MM.1S (cell line): ENCODE results near the gene NUDC.
A peak's percentile ranks its signal among the peaks of the same experiment; 100 is the strongest.
"Not testable (repeated sequence)": the region's sequence is repeated elsewhere in the genome, so short reads cannot be mapped to it uniquely, and the experiment has no call there.

Experiments used
- DNase-seq: peaks from one replicate; pipeline ENCODE4 v3.0.0-alpha.2; 2015
- H2AFZ ChIP-seq: fragments of 300-600 bp; sonication (generic); 2 replicates; pipeline ENCODE4 v1.6.0; 2016; ENCODE audit warnings: antibody characterized with exemption, low read length
- H3F3A ChIP-seq: fragments of 300-600 bp; sonication (generic); 2 replicates; pipeline ENCODE4 v1.6.1; 2016; ENCODE audit warnings: mild to moderate bottlenecking, antibody characterized with exemption, low read length, moderate library complexity, mixed read lengths; ENCODE audit not compliant: insufficient read depth
- H3K27ac ChIP-seq: fragments of 300-600 bp; sonication (generic); 2 replicates; pipeline ENCODE4 v1.5.1; 2016; ENCODE audit warnings: mild to moderate bottlenecking, low read length
- H3K27me3 ChIP-seq: fragments of 300-600 bp; sonication (generic); replicated peaks from 2 replicates; pipeline ENCODE4 v1.6.0; 2016; ENCODE audit warnings: low read length; ENCODE audit not compliant: insufficient read depth
- H3K36me3 ChIP-seq: fragments of 300-600 bp; sonication (generic); replicated peaks from 2 replicates; pipeline ENCODE4 v1.6.1; 2016; ENCODE audit warnings: mild to moderate bottlenecking, low read length, mixed read lengths; ENCODE audit not compliant: insufficient read depth
- H3K4me1 ChIP-seq: fragments of 300-600 bp; sonication (generic); 2 replicates; pipeline ENCODE4 v1.6.1; 2016; ENCODE audit warnings: low read length, mixed read lengths
- H3K4me2 ChIP-seq: fragments of 300-600 bp; sonication (generic); 2 replicates; pipeline ENCODE4 v1.6.0; 2016; ENCODE audit warnings: low read depth, low read length
- H3K4me3 ChIP-seq: fragments of 300-600 bp; sonication (generic); 2 replicates; pipeline ENCODE4 v1.5.1; 2016; ENCODE audit warnings: low read length, mixed read lengths
- H3K79me2 ChIP-seq: fragments of 300-600 bp; sonication (generic); 2 replicates; pipeline ENCODE4 v1.6.1; 2016; ENCODE audit warnings: mixed run types, low read length, mixed read lengths
- H3K9ac ChIP-seq: fragments of 300-600 bp; sonication (generic); 2 replicates; pipeline ENCODE4 v1.6.1; 2016; ENCODE audit warnings: low read length, mixed read lengths
- H3K9me2 ChIP-seq: fragments of 300-600 bp; sonication (generic); replicated peaks from 2 replicates; pipeline ENCODE4 v1.6.1; 2016; ENCODE audit warnings: mild to moderate bottlenecking, low read length, mixed read lengths; ENCODE audit not compliant: insufficient read depth
- H3K9me3 ChIP-seq: fragments of 300-600 bp; sonication (generic); replicated peaks from 2 replicates; pipeline ENCODE4 v1.6.1; 2016; ENCODE audit warnings: mild to moderate bottlenecking, low read length, mixed read lengths; ENCODE audit not compliant: insufficient read depth
- H4K20me1 ChIP-seq: fragments of 300-600 bp; sonication (generic); 2 replicates; pipeline ENCODE4 v1.6.1; 2016; ENCODE audit warnings: mild to moderate bottlenecking, low read length, moderate library complexity, mixed read lengths; ENCODE audit not compliant: insufficient read depth
- EZH2 ChIP-seq: fragments of 300-600 bp; sonication (generic); optimal IDR thresholded peaks from 2 replicates; pipeline ENCODE3; 2017; ENCODE audit warnings: low read depth, mild to moderate bottlenecking, antibody characterized with exemption, low read length, mixed read lengths
- EZH2phosphoT487 ChIP-seq: fragments of 300-600 bp; sonication (generic); IDR thresholded peaks from 2 replicates; pipeline ENCODE4 v1.6.1; 2018; ENCODE audit warnings: antibody characterized with exemption, low read length
- TF ChIP-seq, protein P1 (sequence below): fragments of 300-600 bp; sonication (generic); IDR thresholded peaks from 2 replicates; pipeline ENCODE4 v1.5.1; 2016; ENCODE audit warnings: antibody characterized with exemption, low read length, mixed read lengths

NUDC gene

GRCh38 chr1:26921540-26922430, at the start of gene NUDC:
Gene NUDC (plus strand): TSS chr1:26921743. CDS start chr1:26921849, 106 bp downstream.
- Histone ChIP-seq H4K20me1 (no peaks in the 10 kb centered on the region), H3K27me3 (no peaks in the 10 kb centered on the region), H3K9me2 (no peaks in the 10 kb centered on the region), H2AFZ (peak within 1 kb of the TSS; percentile 86), H3K4me3 (peak within 1 kb of the TSS; percentile 87), H3K9me3 (no peaks in the 10 kb centered on the region), H3K27ac (peak within 1 kb of the TSS; percentile 39; the same call in 1 of the 2 replicates), H3K36me3 (0 out of 2 replicates have a peak, but pooled peaks cover 4% of the 10 kb centered on the region), H3K4me1 (peaks cover 15% of the 10 kb centered on the region), H3K79me2 (peaks cover 42% of the 10 kb centered on the region), H3K9ac (peak within 1 kb of the TSS; percentile 88), H3F3A (no peaks in the 10 kb centered on the region), H3K4me2 (peak within 1 kb of the TSS; percentile 91)
- TF ChIP-seq EZH2, result no peak
- TF ChIP-seq EZH2phosphoT487, result no peak
- TF ChIP-seq, protein P1, sequence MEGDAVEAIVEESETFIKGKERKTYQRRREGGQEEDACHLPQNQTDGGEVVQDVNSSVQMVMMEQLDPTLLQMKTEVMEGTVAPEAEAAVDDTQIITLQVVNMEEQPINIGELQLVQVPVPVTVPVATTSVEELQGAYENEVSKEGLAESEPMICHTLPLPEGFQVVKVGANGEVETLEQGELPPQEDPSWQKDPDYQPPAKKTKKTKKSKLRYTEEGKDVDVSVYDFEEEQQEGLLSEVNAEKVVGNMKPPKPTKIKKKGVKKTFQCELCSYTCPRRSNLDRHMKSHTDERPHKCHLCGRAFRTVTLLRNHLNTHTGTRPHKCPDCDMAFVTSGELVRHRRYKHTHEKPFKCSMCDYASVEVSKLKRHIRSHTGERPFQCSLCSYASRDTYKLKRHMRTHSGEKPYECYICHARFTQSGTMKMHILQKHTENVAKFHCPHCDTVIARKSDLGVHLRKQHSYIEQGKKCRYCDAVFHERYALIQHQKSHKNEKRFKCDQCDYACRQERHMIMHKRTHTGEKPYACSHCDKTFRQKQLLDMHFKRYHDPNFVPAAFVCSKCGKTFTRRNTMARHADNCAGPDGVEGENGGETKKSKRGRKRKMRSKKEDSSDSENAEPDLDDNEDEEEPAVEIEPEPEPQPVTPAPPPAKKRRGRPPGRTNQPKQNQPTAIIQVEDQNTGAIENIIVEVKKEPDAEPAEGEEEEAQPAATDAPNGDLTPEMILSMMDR, result no peak
- DNase-seq, result peak; percentile 99

DNA sequence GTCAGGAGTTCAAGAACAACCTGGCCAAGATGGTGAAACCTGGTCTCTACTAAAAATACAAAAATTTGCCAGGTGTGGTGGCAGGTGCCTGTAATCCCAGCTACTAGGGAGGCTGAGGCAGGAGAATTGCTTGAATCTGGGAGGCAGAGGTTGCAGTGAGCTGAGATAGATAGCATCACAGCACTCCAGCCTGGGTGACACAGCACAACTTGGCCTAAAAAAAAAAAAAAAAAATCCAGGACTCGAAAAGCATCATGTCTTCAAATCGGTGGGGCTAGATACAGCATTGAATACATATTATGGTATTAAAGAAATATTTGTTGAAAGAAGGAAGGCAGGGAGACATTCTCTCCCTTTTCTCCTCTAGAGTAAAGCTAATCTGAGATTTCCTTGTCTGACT, 48.4 kb upstream of the NUDC start:
- H4K20me1 ChIP-seq, H3F3A ChIP-seq, H3K79me2 ChIP-seq, H3K4me2 ChIP-seq, H3K9ac ChIP-seq, H3K4me1 ChIP-seq, H2AFZ ChIP-seq, H3K36me3 ChIP-seq, H3K9me2 ChIP-seq, H3K9me3 ChIP-seq, H3K4me3 ChIP-seq, H3K27ac ChIP-seq, DNase-seq, H3K27me3 ChIP-seq: not testable (repeated sequence)

DNA sequence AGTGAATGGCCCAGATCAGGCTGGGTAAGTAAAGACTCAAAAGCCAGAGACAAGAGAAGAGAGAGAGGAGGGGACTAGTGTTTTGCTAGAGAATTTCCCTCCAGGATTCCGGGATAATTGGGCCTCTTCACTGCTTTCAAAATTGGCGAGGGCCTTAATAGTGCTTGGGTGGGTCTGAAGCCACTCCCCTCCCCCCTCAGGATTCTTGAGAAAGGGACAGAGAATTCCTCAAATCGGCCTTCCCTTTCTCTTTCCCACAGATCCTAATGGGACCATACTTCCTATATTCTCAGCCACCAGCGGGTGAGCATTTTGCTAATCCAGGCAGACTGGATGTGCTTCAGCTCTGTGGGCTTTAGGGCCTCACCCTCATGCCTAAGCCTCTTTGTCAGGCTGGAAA, 46.6 kb upstream of the NUDC start:
- no peaks in the 10 kb centered on the region for H3K9me2 ChIP-seq
- H2AFZ ChIP-seq, result no peak overlapping the region
- no peaks in the 10 kb centered on the region for H3K4me1 ChIP-seq
- no peak overlapping the region for H3K27ac ChIP-seq
- H3K9ac ChIP-seq, result no peak overlapping the region
- H3F3A ChIP-seq, result peaks cover 4% of the 10 kb centered on the region
- H3K4me3 ChIP-seq, result no peak overlapping the region
- no peaks in the 10 kb centered on the region for H3K36me3 ChIP-seq
- TF ChIP-seq, protein P1, result no peak
- TF ChIP-seq EZH2, result no peak
- H3K27me3 ChIP-seq, result no peaks in the 10 kb centered on the region
- no peak for DNase-seq
- H3K9me3 ChIP-seq, result no peaks in the 10 kb centered on the region
- H3K4me2 ChIP-seq, result no peak overlapping the region
- no peaks in the 10 kb centered on the region for H3K79me2 ChIP-seq
- H4K20me1 ChIP-seq, result no peaks in the 10 kb centered on the region

- Histone ChIP-seq H3K9me2 (no peaks in the 10 kb centered on the region), H3K4me2 (no peak overlapping the region), H3K79me2 (no peaks in the 10 kb centered on the region), H2AFZ (no peak overlapping the region), H3K4me3 (no peak overlapping the region), H3K27me3 (no peaks in the 10 kb centered on the region), H3K9me3 (no peaks in the 10 kb centered on the region), H3K4me1 (no peaks in the 10 kb centered on the region), H3F3A (peaks cover 6% of the 10 kb centered on the region), H4K20me1 (no peaks in the 10 kb centered on the region), H3K27ac (no peak overlapping the region), H3K36me3 (no peaks in the 10 kb centered on the region), H3K9ac (no peak overlapping the region)
- DNase-seq, result no peak
- TF ChIP-seq, protein P1, result no peak
- TF ChIP-seq EZH2phosphoT487 (no peak), EZH2 (no peak)
These were observed 44.2 kb upstream of the NUDC start for GRCh38 chr1:26877326-26877725.
